DOHH2 (cell line): ENCODE results near the gene SIGLEC6.

Experiments
- EZH2phosphoT487 ChIP-seq: fragments of 200-600 bp; sonication (generic); IDR thresholded peaks from 2 replicates; pipeline ENCODE4 v1.6.1; 2017; ENCODE audit warnings: borderline replicate concordance, mild to moderate bottlenecking, antibody characterized with exemption, low read length, moderate library complexity, mixed read lengths
- TF ChIP-seq, protein P1 (sequence below): fragments of 200-600 bp; sonication (generic); IDR thresholded peaks from one replicate; pipeline ENCODE4 v1.5.1; 2014; ENCODE audit warnings: antibody characterized with exemption, mild to moderate bottlenecking, low read depth, low read length; ENCODE audit not compliant: poor library complexity, severe bottlenecking

DNA sequence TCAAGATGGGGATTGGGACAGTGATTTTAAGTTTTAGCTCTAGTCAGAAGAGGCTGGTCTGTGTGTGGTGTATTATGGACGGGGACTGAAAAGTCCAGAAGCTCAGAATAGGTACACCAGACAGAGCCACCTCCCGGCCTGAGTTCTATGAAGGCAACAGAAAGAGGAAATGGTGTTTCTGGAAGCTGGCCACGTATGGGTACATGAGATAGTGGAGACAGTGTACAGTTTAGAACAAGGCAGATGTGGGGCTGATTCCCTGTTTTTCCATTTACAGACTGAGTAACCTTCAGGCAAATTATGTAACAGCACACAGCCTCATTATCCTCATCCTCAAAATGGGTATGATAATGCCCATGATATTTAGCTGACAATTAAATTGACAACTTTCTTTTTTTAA lies 40.9 kb upstream of the SIGLEC6 start:
- TF ChIP-seq, protein P1, sequence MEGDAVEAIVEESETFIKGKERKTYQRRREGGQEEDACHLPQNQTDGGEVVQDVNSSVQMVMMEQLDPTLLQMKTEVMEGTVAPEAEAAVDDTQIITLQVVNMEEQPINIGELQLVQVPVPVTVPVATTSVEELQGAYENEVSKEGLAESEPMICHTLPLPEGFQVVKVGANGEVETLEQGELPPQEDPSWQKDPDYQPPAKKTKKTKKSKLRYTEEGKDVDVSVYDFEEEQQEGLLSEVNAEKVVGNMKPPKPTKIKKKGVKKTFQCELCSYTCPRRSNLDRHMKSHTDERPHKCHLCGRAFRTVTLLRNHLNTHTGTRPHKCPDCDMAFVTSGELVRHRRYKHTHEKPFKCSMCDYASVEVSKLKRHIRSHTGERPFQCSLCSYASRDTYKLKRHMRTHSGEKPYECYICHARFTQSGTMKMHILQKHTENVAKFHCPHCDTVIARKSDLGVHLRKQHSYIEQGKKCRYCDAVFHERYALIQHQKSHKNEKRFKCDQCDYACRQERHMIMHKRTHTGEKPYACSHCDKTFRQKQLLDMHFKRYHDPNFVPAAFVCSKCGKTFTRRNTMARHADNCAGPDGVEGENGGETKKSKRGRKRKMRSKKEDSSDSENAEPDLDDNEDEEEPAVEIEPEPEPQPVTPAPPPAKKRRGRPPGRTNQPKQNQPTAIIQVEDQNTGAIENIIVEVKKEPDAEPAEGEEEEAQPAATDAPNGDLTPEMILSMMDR: no peak
- no peak for TF ChIP-seq EZH2phosphoT487
